HepG2 (cell line): ENCODE data around the gene TCERG1L. TPM values are rescaled to one million over a fixed set of nuclear protein-coding genes. Genes with fewer than 3 reads are reported as not detected.

Experiments used
- ATAC-seq: fragments of 200-7000 bp; cut with Tn5 transposase; 3 replicates; pipeline ENCODE4 v1.9.1; 2020; ENCODE audit warnings: mild to moderate bottlenecking, moderate library complexity
- BruUV-seq: library from RNA; stranded (reverse); fragments of 400-500 nt; replicated peaks from 2 replicates; lab custom pipeline; 2021; lab: Mats Ljungman, UMichigan
- CTCF ChIA-PET: fragments of 300-600 bp; formaldehyde crosslinking; extraction: SDS; loops from one replicate; lab custom pipeline; 2021; ENCODE audit warnings: low total read pairs, inconsistent platforms, low intra/inter-chr PET ratio; lab: Yijun Ruan, JAX
- POLR2A ChIA-PET: fragments of 350-600 bp; sonication (Branson Sonifier 250); formaldehyde crosslinking; loops from one replicate; lab custom pipeline; 2020; ENCODE audit warnings: antibody characterized with exemption, inconsistent platforms; lab: Yijun Ruan, JAX
- DNase-seq: peaks from one replicate; pipeline ENCODE4 v3.0.0-alpha.2; 2015; ENCODE audit warnings: low spot score
- FAIRE-seq: peaks from 3 replicates; lab custom pipeline; 2011; peaks lifted over from hg19 to GRCh38; lab: Jason Lieb, UNC
- H2AFZ ChIP-seq: one replicate; pipeline ENCODE4 v1.6.1; 2011; ENCODE audit warnings: low read length, inconsistent platforms
- H3K27ac ChIP-seq: fragments of 300-600 bp; 3 replicates; pipeline ENCODE4 v1.8.0; 2011; ENCODE audit warnings: mixed run types, mild to moderate bottlenecking, mixed read lengths, low read length, inconsistent platforms; ENCODE audit not compliant: insufficient read depth; ENCODE audit errors: extremely low read length
- H3K27me3 ChIP-seq, 2 experiments: fragments of 200-600 bp in 1 of 2; 2 replicates in 1 of 2; 3 replicates in 1 of 2; pipeline versions ENCODE4 v1.6.0 to v1.8.0; 2011; ENCODE audit warnings: low read length in 2 of 2, mild to moderate bottlenecking in 2 of 2, moderate library complexity in 2 of 2, inconsistent platforms in 1 of 2; ENCODE audit not compliant: insufficient read depth in 2 of 2, control insufficient read depth in 1 of 2
- H3K36me3 ChIP-seq, 2 experiments: fragments of 200-600 bp in 1 of 2; replicated peaks in 1 of 2; 2 replicates in 1 of 2; 3 replicates in 1 of 2; pipeline versions ENCODE4 v1.5.1 to v1.8.0; 2011; ENCODE audit warnings: low read length in 2 of 2, inconsistent platforms in 1 of 2; ENCODE audit not compliant: insufficient read depth in 2 of 2, control insufficient read depth in 1 of 2
- H3K4me1 ChIP-seq: 2 replicates; pipeline ENCODE4 v1.5.1; 2012; ENCODE audit warnings: low read length, inconsistent platforms; ENCODE audit not compliant: insufficient read depth
- H3K4me2 ChIP-seq: 2 replicates; pipeline ENCODE4 v1.6.0; 2011; ENCODE audit warnings: low read depth, low read length, inconsistent platforms
- H3K4me3 ChIP-seq, 3 experiments: fragments of 200-600 bp in 1 of 3; sonication (generic), shearing (Covaris generic) in 1 of 3; replicated peaks in 1 of 3; 2 replicates each; pipeline ENCODE4 v1.5.1; 2011 to 2016; ENCODE audit warnings: low read length in 3 of 3, inconsistent platforms in 2 of 3, low read depth in 2 of 3, mild to moderate bottlenecking in 2 of 3, control low read depth in 1 of 3, mixed read lengths in 1 of 3; ENCODE audit not compliant: insufficient read depth in 1 of 3
- H3K79me2 ChIP-seq: one replicate; pipeline ENCODE4 v1.6.1; 2011; ENCODE audit warnings: low read length, inconsistent platforms; ENCODE audit not compliant: insufficient read depth
- H3K9ac ChIP-seq: 2 replicates; pipeline ENCODE4 v1.6.0; 2011; ENCODE audit warnings: mild to moderate bottlenecking, low read depth, low read length, inconsistent platforms; ENCODE audit not compliant: insufficient read depth
- H3K9me3 ChIP-seq: 2 replicates; pipeline ENCODE4 v1.5.1; 2012; ENCODE audit warnings: mild to moderate bottlenecking, low read length
- H4K20me1 ChIP-seq: 2 replicates; pipeline ENCODE4 v1.6.0; 2011; ENCODE audit warnings: inconsistent platforms, mild to moderate bottlenecking, low read length, moderate library complexity; ENCODE audit not compliant: insufficient read depth
- CCAR2 ChIP-seq: fragments of 200-400 bp; formaldehyde crosslinking; optimal IDR thresholded peaks from 2 replicates; pipeline ENCODE3; 2018; ENCODE audit warnings: low read depth, mild to moderate bottlenecking, low read length, moderate library complexity
- SMAD9 ChIP-seq: sonication (generic); formaldehyde crosslinking; IDR thresholded peaks from 2 replicates; pipeline ENCODE4 v1.5.1; 2020; ENCODE audit warnings: mild to moderate bottlenecking, missing genetic modification reagents
- UBTF ChIP-seq: sonication (generic); formaldehyde crosslinking; IDR thresholded peaks from 2 replicates; pipeline ENCODE4 v1.4.0; 2020; ENCODE audit warnings: mild to moderate bottlenecking, missing genetic modification reagents
- ZBTB14 ChIP-seq: sonication (generic); formaldehyde crosslinking; IDR thresholded peaks from 2 replicates; pipeline ENCODE4 v1.4.0; 2020; ENCODE audit warnings: missing genetic modification reagents
- ZNF274 ChIP-seq: sonication (generic); formaldehyde crosslinking; IDR thresholded peaks from 2 replicates; pipeline ENCODE4 v1.5.1; 2020; ENCODE audit warnings: mild to moderate bottlenecking, missing genetic modification reagents
- WGBS: methylation state at CpG from one replicate; pipeline ENCODE4 v1.1.6; 2017; ENCODE audit warnings: low lambda C conversion rate; 5-methylcytosine and 5-hydroxymethylcytosine counted together
- in situ Hi-C: cut with HindIII; loops from 2 replicates; pipeline ENCODE4 v1.10.0; 2017; ENCODE audit warnings: low pct_unique_long_range_greater_than_20kb; ENCODE audit not compliant: extremely low pct_ligation_motif_present
- intact Hi-C: fragments of 100-400 bp; cut with micrococcal nuclease; formaldehyde crosslinking; loops from one replicate; pipeline ENCODE4 v1.10.0; 2022; ENCODE audit not compliant: unreplicated experiment
- polyA plus RNA-seq, 8 experiments: library from polyadenylated mRNA; depleted of rRNA in 3 of 8; stranded (reverse) in 7 of 8; unstranded in 1 of 8; fragments of >200 nt; fragmentation: Illumina TruSeq in 4 of 8; extraction: Trizol in 4 of 8; gene quantifications; 2 replicates each; pipeline versions ENCODE4 v1.2.1 to v1.2.3, GENCODE V29; 2011 to 2016; ENCODE audit warnings: low read depth in 4 of 8, missing spikeins in 1 of 8, mixed read lengths in 1 of 8; ENCODE audit not compliant: insufficient read depth in 1 of 8
- total RNA-seq, 5 experiments: library from RNA; depleted of rRNA; stranded (reverse); fragments of >200 nt; fragmentation: Illumina TruSeq; extraction: Trizol; gene quantifications; 2 replicates each; pipeline ENCODE4 v1.2.3, GENCODE V29; 2016; ENCODE audit warnings: low read depth in 1 of 5

Gene TCERG1L
- total and polyA plus RNA-seq, 2 of the 13 experiments (the other 11 are each of a cell fraction or from before 2014, with no cell fraction given), result not detected

- in situ Hi-C loops, result no loop called here
- Histone ChIP-seq H3K9ac (no peak overlapping the region), H3K79me2 (no peaks in the 10 kb centered on the region), H4K20me1 (no peaks in the 10 kb centered on the region), H3K9me3 (no peaks in the 10 kb centered on the region), H3K27ac (no peak overlapping the region), H3K36me3 (no peaks in the 10 kb centered on the region), H3K4me1 (no peaks in the 10 kb centered on the region), H2AFZ (no peak overlapping the region), H3K27me3 (peaks cover 5 to 69% of the 10 kb centered on the region in 2 experiments), H3K4me3 (no peak overlapping the region), H3K4me2 (no peak overlapping the region)
- DNase-seq (no peak), ATAC-seq (no peak), FAIRE-seq (no peak)
- no TSS peak for BruUV-seq
- ChIA-PET CTCF (no interaction called here), POLR2A (no interaction called here)
- intact Hi-C loops, result no loop called here
- TF ChIP-seq ZNF274 (CRISPR knock-in tag), result no peak
- TF ChIP-seq ZBTB14, result no peak
- TF ChIP-seq UBTF (CRISPR knock-in tag), result no peak
- TF ChIP-seq SMAD9 (CRISPR knock-in tag), result no peak
- no peak for TF ChIP-seq CCAR2
- WGBS, result 35% methylated on average over 8 of the region's 8 CpGs
Measured at GRCh38 chr10:131128731-131129130, 182.8 kb downstream of the TCERG1L start.
